AG04450 (cell line): Measurements from ENCODE around the gene LCE1D. TPM values are rescaled to one million over a fixed set of nuclear protein-coding genes. Genes with fewer than 3 reads are reported as not detected.

Experiments
- CTCF ChIA-PET: fragments of 300-600, 350-600 bp; formaldehyde crosslinking; extraction: SDS; loops from one replicate; lab custom pipeline; 2022; ENCODE audit warnings: antibody characterized with exemption, inconsistent platforms; lab: Charles Lee
- POLR2A ChIA-PET: fragments of 350-600 bp; formaldehyde crosslinking; extraction: SDS; loops from one replicate; lab custom pipeline; 2021; ENCODE audit warnings: antibody characterized with exemption, inconsistent platforms; lab: Yijun Ruan, JAX
- DNase-seq: peaks from one replicate; pipeline ENCODE4 v3.0.0-alpha.2; 2011; ENCODE audit warnings: low read depth, low spot score
- H3K27ac ChIP-seq: one replicate; pipeline ENCODE4 v1.5.1; 2012; ENCODE audit warnings: low read depth, low read length, control low read depth
- H3K27me3 ChIP-seq: one replicate; pipeline ENCODE4 v1.6.0; 2012; ENCODE audit warnings: low read length; ENCODE audit not compliant: control insufficient read depth, insufficient read depth
- H3K4me3 ChIP-seq: 2 replicates; pipeline ENCODE4 v1.5.1; 2011; ENCODE audit warnings: mild to moderate bottlenecking, low read depth, low read length, control low read depth
- H3K9me3 ChIP-seq: 2 replicates; pipeline ENCODE4 v1.5.1; 2012; ENCODE audit warnings: low read length; ENCODE audit not compliant: control insufficient read depth, insufficient read depth
- polyA plus RNA-seq: library from polyadenylated mRNA; depleted of rRNA; stranded (reverse); fragments of >200 nt; gene quantifications from 2 replicates; pipeline ENCODE4 v1.2.3, GENCODE V29; 2011
- TF ChIP-seq, protein P1 (sequence below): IDR thresholded peaks from 2 replicates; pipeline ENCODE4 v1.5.1; 2011; ENCODE audit warnings: low read depth, low read length, control low read depth, inconsistent platforms

The LCE1D gene
- polyA plus RNA-seq, 1 experiment = not detected

DNA sequence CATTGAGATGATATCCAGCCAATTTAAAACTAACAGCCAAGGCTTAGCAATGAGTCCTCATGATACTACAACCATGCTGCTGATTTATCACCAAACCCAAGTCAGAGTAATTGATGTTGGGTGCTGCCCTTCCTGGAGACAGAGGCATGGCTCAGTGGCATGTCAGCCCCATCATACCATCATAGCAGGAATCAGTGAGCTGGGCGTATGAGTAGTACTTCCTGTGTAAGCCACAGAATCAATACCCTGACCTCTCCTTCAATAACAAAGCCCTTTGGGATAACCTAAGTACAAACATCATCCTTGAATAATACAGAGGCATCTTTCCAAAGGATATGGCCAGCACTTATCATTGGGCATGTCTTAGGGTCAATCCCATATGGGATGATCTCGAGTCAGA lies 13.4 kb upstream of the LCE1D start:
- ChIA-PET CTCF (no interaction called here), POLR2A (no interaction called here)

GRCh38 chr1:152786077-152786476 lies 10.4 kb upstream of the LCE1D start, which contains the start of gene LCE1E:
LCE1E (plus strand) TSS chr1:152786257; CDS start chr1:152787300, 1,043 bp downstream.
- H3K27ac ChIP-seq = no peak within 1 kb of the TSS
- no peaks in the 10 kb centered on the region for H3K27me3 ChIP-seq
- H3K9me3 ChIP-seq = peaks cover 4% of the 10 kb centered on the region; the same call in 1 of the 2 replicates
- H3K4me3 ChIP-seq = no peak within 1 kb of the TSS
- ChIA-PET POLR2A (no interaction called here), CTCF (no interaction called here)
- TF ChIP-seq, protein P1, sequence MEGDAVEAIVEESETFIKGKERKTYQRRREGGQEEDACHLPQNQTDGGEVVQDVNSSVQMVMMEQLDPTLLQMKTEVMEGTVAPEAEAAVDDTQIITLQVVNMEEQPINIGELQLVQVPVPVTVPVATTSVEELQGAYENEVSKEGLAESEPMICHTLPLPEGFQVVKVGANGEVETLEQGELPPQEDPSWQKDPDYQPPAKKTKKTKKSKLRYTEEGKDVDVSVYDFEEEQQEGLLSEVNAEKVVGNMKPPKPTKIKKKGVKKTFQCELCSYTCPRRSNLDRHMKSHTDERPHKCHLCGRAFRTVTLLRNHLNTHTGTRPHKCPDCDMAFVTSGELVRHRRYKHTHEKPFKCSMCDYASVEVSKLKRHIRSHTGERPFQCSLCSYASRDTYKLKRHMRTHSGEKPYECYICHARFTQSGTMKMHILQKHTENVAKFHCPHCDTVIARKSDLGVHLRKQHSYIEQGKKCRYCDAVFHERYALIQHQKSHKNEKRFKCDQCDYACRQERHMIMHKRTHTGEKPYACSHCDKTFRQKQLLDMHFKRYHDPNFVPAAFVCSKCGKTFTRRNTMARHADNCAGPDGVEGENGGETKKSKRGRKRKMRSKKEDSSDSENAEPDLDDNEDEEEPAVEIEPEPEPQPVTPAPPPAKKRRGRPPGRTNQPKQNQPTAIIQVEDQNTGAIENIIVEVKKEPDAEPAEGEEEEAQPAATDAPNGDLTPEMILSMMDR = no peak
- no peak for DNase-seq

More for the DNA sequence above, 13.4 kb upstream of the LCE1D start:
- H3K27me3 ChIP-seq = no peaks in the 10 kb centered on the region
- DNase-seq = no peak
- TF ChIP-seq, protein P1 = no peak
- H3K9me3 ChIP-seq = peaks cover 4% of the 10 kb centered on the region
- H3K27ac ChIP-seq = no peak overlapping the region
- no peak overlapping the region for H3K4me3 ChIP-seq

DNA sequence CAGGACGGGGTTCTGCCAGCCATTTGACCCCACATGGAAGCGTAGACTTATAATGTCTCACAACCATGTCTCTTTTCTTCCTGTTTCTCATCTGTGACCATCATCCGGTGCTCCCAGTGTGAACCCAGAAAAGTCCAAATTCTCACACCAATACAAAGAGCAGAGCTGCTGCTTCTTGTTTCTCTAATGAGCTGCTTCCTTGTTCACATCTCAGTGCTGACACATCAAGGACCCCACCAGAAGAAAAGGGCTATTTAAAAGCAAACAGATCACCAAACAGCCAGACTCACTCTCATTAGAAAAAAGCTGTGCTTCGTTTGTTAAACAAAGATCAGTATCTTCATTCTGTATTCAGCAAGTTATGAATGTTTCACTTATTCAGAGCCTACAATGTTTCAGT lies 835 bp upstream of the LCE1D start:
- peaks cover 4% of the 10 kb centered on the region for H3K9me3 ChIP-seq
- DNase-seq = no peak
- no peaks in the 10 kb centered on the region for H3K27me3 ChIP-seq
- ChIA-PET POLR2A (no interaction called here), CTCF (no interaction called here)
- TF ChIP-seq, protein P1 = no peak
- H3K27ac ChIP-seq = no peak overlapping the region
- H3K4me3 ChIP-seq = no peak overlapping the region

- Histone ChIP-seq H3K9me3 (peaks cover 10% of the 10 kb centered on the region), H3K27ac (no peak overlapping the region), H3K27me3 (no peaks in the 10 kb centered on the region), H3K4me3 (no peak overlapping the region)
- ChIA-PET CTCF (no interaction called here), POLR2A (no interaction called here)
- DNase-seq = no peak
- TF ChIP-seq, protein P1 = no peak
Measured at GRCh38 chr1:152801333-152801732, 4.8 kb downstream of the LCE1D start.

GRCh38 chr1:152806576-152806975 lies 10.1 kb downstream of the LCE1D start, which contains the start of gene LCE1C:
LCE1C (minus strand) TSS chr1:152806651; CDS start chr1:152805478, 1,173 bp downstream.
- H3K9me3 ChIP-seq = peaks cover 6% of the 10 kb centered on the region
- no peak within 1 kb of the TSS for H3K27ac ChIP-seq
- ChIA-PET CTCF (no interaction called here), POLR2A (no interaction called here)
- no peak for DNase-seq
- no peaks in the 10 kb centered on the region for H3K27me3 ChIP-seq
- TF ChIP-seq, protein P1 = no peak
- no peak within 1 kb of the TSS for H3K4me3 ChIP-seq
